K562 (cell line): ENCODE data around the gene KIAA1614. TPM values are rescaled to one million over a fixed set of nuclear protein-coding genes. Genes with fewer than 3 reads are reported as not detected.

Source experiments
- ATAC-seq: fragments of 200-7000 bp; cut with Tn5 transposase; 3 replicates; pipeline ENCODE4 v1.9.1; 2020; ENCODE audit warnings: moderate library complexity
- BruUV-seq: library from RNA; stranded (reverse); fragments of 400-500 nt; replicated peaks from 2 replicates; lab custom pipeline; 2021; lab: Mats Ljungman, UMichigan
- CTCF ChIA-PET: fragments of 300-600 bp; formaldehyde crosslinking; extraction: SDS; loops from one replicate; lab custom pipeline; 2021; ENCODE audit warnings: low intra/inter-chr PET ratio; lab: Yijun Ruan, JAX
- POLR2A ChIA-PET: fragments of 300-600, 350-650 bp; sonication (Branson Sonifier 250); formaldehyde crosslinking; extraction: SDS; loops from one replicate; lab custom pipeline; 2021; ENCODE audit warnings: antibody characterized with exemption, inconsistent platforms; lab: Yijun Ruan, JAX
- DNase-seq, 4 experiments: peaks; one replicate each; pipeline versions ENCODE4 v3.0.0 to v3.0.0-alpha.2; 2011 to 2018; ENCODE audit warnings: low spot score in 3 of 4, mixed read lengths in 3 of 4; ENCODE audit errors: extremely low read depth in 1 of 4
- FAIRE-seq: peaks from 2 replicates; lab custom pipeline; 2011; peaks lifted over from hg19 to GRCh38; lab: Jason Lieb, UNC
- H2AFZ ChIP-seq: 2 replicates; pipeline ENCODE4 v1.6.0; 2011; ENCODE audit warnings: low read depth, low read length, control low read depth, inconsistent platforms
- H3K27ac ChIP-seq: fragments of 200-600 bp; 3 replicates; pipeline ENCODE4 v1.8.0; 2011; ENCODE audit warnings: low read depth, mild to moderate bottlenecking, control low read depth, inconsistent platforms, low read length, moderate library complexity, mixed read lengths; ENCODE audit errors: extremely low read depth
- H3K27me3 ChIP-seq, 2 experiments: fragments of 300-600 bp in 1 of 2; 2 replicates in 1 of 2; 3 replicates in 1 of 2; pipeline versions ENCODE4 v1.6.0 to v1.8.0; 2011; ENCODE audit warnings: inconsistent platforms in 2 of 2, low read length in 2 of 2, mild to moderate bottlenecking in 1 of 2, mixed read lengths in 1 of 2, moderate library complexity in 1 of 2; ENCODE audit not compliant: control insufficient read depth in 2 of 2, insufficient read depth in 2 of 2
- H3K36me3 ChIP-seq: fragments of 300-600 bp; 3 replicates; pipeline ENCODE4 v1.8.0; 2011; ENCODE audit warnings: mild to moderate bottlenecking, low read length, inconsistent platforms; ENCODE audit not compliant: control insufficient read depth, insufficient read depth
- H3K4me1 ChIP-seq, 2 experiments: fragments of 200-600 bp in 1 of 2; replicated peaks in 1 of 2; 2 replicates in 1 of 2; 3 replicates in 1 of 2; pipeline versions ENCODE4 v1.5.1 to v1.8.0; 2011; ENCODE audit warnings: inconsistent platforms in 2 of 2, low read length in 2 of 2, mild to moderate bottlenecking in 1 of 2, mixed read lengths in 1 of 2, moderate library complexity in 1 of 2; ENCODE audit not compliant: control insufficient read depth in 2 of 2, insufficient read depth in 2 of 2
- H3K4me2 ChIP-seq: 2 replicates; pipeline ENCODE4 v1.6.1; 2011; ENCODE audit warnings: low read length, control low read depth, inconsistent platforms, mixed read lengths; ENCODE audit not compliant: insufficient read depth
- H3K4me3 ChIP-seq: fragments of 200-600 bp; sonication (generic), shearing (Covaris generic); 2 replicates; pipeline ENCODE4 v1.5.1; 2016; ENCODE audit warnings: control low read depth, inconsistent platforms
- H3K79me2 ChIP-seq: fragments of 200-600 bp; 3 replicates; pipeline ENCODE4 v1.8.0; 2011; ENCODE audit warnings: low read length, inconsistent platforms; ENCODE audit not compliant: control insufficient read depth, insufficient read depth
- H3K9ac ChIP-seq, 2 experiments: 2 replicates each; pipeline versions ENCODE4 v1.6.0 to v1.6.1; 2011; ENCODE audit warnings: low read depth in 2 of 2, low read length in 2 of 2, control low read depth in 1 of 2, inconsistent platforms in 1 of 2, mild to moderate bottlenecking in 1 of 2, mixed read lengths in 1 of 2; ENCODE audit not compliant: insufficient read depth in 1 of 2
- H3K9me1 ChIP-seq: one replicate; pipeline ENCODE4 v1.6.0; 2011; ENCODE audit warnings: inconsistent platforms, mild to moderate bottlenecking, low read length, moderate library complexity; ENCODE audit not compliant: control insufficient read depth, insufficient read depth
- H3K9me3 ChIP-seq: replicated peaks from 2 replicates; pipeline ENCODE4 v1.5.1; 2011; ENCODE audit warnings: low read depth, low read length, inconsistent platforms; ENCODE audit not compliant: control insufficient read depth, insufficient read depth
- H4K20me1 ChIP-seq: replicated peaks from 2 replicates; pipeline ENCODE4 v1.6.1; 2011; ENCODE audit warnings: low read length, inconsistent platforms, mixed read lengths; ENCODE audit not compliant: control insufficient read depth, insufficient read depth
- CREB1 ChIP-seq, 2 experiments: sonication (generic) in 1 of 2; formaldehyde crosslinking in 1 of 2; IDR thresholded peaks; 2 replicates each; pipeline versions ENCODE4 v1.6.1 to v1.8.0; 2012 to 2022; ENCODE audit warnings: inconsistent platforms in 1 of 2, mild to moderate bottlenecking in 1 of 2, missing genetic modification reagents in 1 of 2, moderate library complexity in 1 of 2
- FOXA1 ChIP-seq: fragments of 450-650 bp; IDR thresholded peaks from 2 replicates; pipeline ENCODE4 v1.6.1; 2016; ENCODE audit warnings: mild to moderate bottlenecking, borderline replicate concordance
- FOXP1 ChIP-seq: sonication (generic); formaldehyde crosslinking; IDR thresholded peaks from 2 replicates; pipeline ENCODE4 v1.8.0; 2022; ENCODE audit warnings: mild to moderate bottlenecking, missing genetic modification reagents
- NFIX ChIP-seq: fragments of 250-450 bp; sonication (Bioruptor Pico); IDR thresholded peaks from 2 replicates; pipeline ENCODE4 v1.4.0; 2020; ENCODE audit warnings: low read depth, mild to moderate bottlenecking, moderate library complexity
- XRCC4 ChIP-seq: IDR thresholded peaks from one replicate; pipeline ENCODE4 v1.6.1; 2011; ENCODE audit not compliant: insufficient read depth, insufficient read length; ENCODE audit errors: extremely low read depth
- ZBTB33 ChIP-seq: sonication (generic); formaldehyde crosslinking; IDR thresholded peaks from 2 replicates; pipeline ENCODE4 v1.8.1; 2023; ENCODE audit warnings: mild to moderate bottlenecking, missing genetic modification reagents
- ZFP36 ChIP-seq: fragments of 150-350 bp; IDR thresholded peaks from 2 replicates; pipeline ENCODE4 v1.6.1; 2018; ENCODE audit warnings: low read length, low read depth; ENCODE audit not compliant: partially characterized antibody
- WGBS: fragments of 100-300 bp; shearing (Covaris generic); methylation state at CpG from one replicate; pipeline ENCODE4 v1.1.6; 2016; ENCODE audit warnings: low coverage, mixed read lengths; ENCODE audit not compliant: insufficient coverage; ENCODE audit errors: missing lambda C conversion rate; 5-methylcytosine and 5-hydroxymethylcytosine counted together
- in situ Hi-C: fragments of 300-500 bp; cut with MboI; formaldehyde crosslinking; loops from 4 replicates; pipeline ENCODE4 v1.15.0; 2018; ENCODE audit warnings: inconsistent platforms, mixed read lengths
- intact Hi-C: fragments of 100-400 bp; cut with micrococcal nuclease; formaldehyde crosslinking; loops from 2 replicates; pipeline ENCODE4 v1.14.2; 2022
- polyA plus RNA-seq, 8 experiments: library from polyadenylated mRNA; depleted of rRNA in 4 of 8; stranded (reverse) in 5 of 8; unstranded in 3 of 8; fragments of >200 nt; fragmentation: Nextera tagmentation in 2 of 8; fragmentation: Illumina TruSeq in 1 of 8; extraction: Ambion mirVana in 2 of 8; extraction: Trizol in 1 of 8; gene quantifications; 2 replicates each; pipeline versions ENCODE4 v1.2.1 to v1.2.3, GENCODE V29; 2011 to 2014; ENCODE audit warnings: inconsistent platforms in 1 of 8, missing spikeins in 1 of 8
- total RNA-seq, 7 experiments: library from RNA; depleted of rRNA in 6 of 7; stranded (reverse); fragments of >200 nt in 6 of 7; fragmentation: Illumina TruSeq in 2 of 7; extraction: Trizol in 2 of 7; gene quantifications; 2 replicates each; pipeline versions ENCODE4 v1.2.1 to v1.2.3, GENCODE V29; 2011 to 2021; ENCODE audit warnings: low replicate concordance in 1 of 7

Gene KIAA1614
- total and polyA plus RNA-seq, 9 of the 15 experiments (the other 6 are each of a cell fraction or from before 2014, with no cell fraction given): 0.01 to 1.1 (median 0.15) TPM; not detected in 1

GRCh38 chr1:180954005-180954800 lies 41.5 kb downstream of the KIAA1614 start:
- intact Hi-C loops (no loop called here), in situ Hi-C loops (no loop called here)
- H3K79me2 ChIP-seq: no peaks in the 10 kb centered on the region
- H3K4me2 ChIP-seq: no peak overlapping the region
- TF ChIP-seq FOXP1 (no peak), CREB1 (IDR thresholded peaks at IDR 0.05) (no peak), CREB1 (CRISPR knock-in tag; IDR thresholded peaks at IDR 0.05) (no peak), ZFP36 (no peak), ZBTB33 (CRISPR knock-in tag) (peak; percentile 95), XRCC4 (no peak), FOXA1 (no peak), NFIX (CRISPR knock-in tag) (no peak)
- no peak overlapping the region for H3K27ac ChIP-seq
- H2AFZ ChIP-seq: no peak overlapping the region
- FAIRE-seq (no peak), ATAC-seq (no peak), DNase-seq (peak in 1 of 4 experiments; percentile 6)
- H4K20me1 ChIP-seq: no peaks in the 10 kb centered on the region
- BruUV-seq: no TSS peak
- no peak overlapping the region for H3K9ac ChIP-seq
- H3K9me1 ChIP-seq: no peaks in the 10 kb centered on the region
- peaks cover 0 to 20% of the 10 kb centered on the region in 2 experiments; a peak in 3 of 5 replicates for H3K4me1 ChIP-seq
- H3K27me3 ChIP-seq: no peaks in the 10 kb centered on the region
- peaks cover 16% of the 10 kb centered on the region; the same call in 2 of the 3 replicates for H3K36me3 ChIP-seq
- ChIA-PET CTCF (no interaction called here), POLR2A (interaction anchor here (1.0 kb wide), 1 partner anchor 22 kb away, joined by 4 read pairs; no protein-coding TSS in a partner anchor)
- no peak overlapping the region for H3K4me3 ChIP-seq
- 96% methylated on average over 30 of the region's 74 CpGs for WGBS
- H3K9me3 ChIP-seq: no peaks in the 10 kb centered on the region
